HepG2 (cell line): ENCODE results near the gene NAGS. TPM values are rescaled to one million over a fixed set of nuclear protein-coding genes. Genes with fewer than 3 reads are reported as not detected.

ENCODE experiments used
- CHD4 ChIP-seq: fragments of 200-600 bp; sonication (generic); IDR thresholded peaks from 2 replicates; pipeline ENCODE4 v1.7.0; 2017; ENCODE audit warnings: mild to moderate bottlenecking, low read length, borderline replicate concordance
- DMTF1 ChIP-seq: sonication (generic); formaldehyde crosslinking; IDR thresholded peaks from 2 replicates; pipeline ENCODE4 v1.4.0; 2020; ENCODE audit warnings: mild to moderate bottlenecking, missing genetic modification reagents
- IRX3 ChIP-seq: sonication (generic); formaldehyde crosslinking; IDR thresholded peaks from 2 replicates; pipeline ENCODE4 v1.8.1; 2023; ENCODE audit warnings: mild to moderate bottlenecking, low read depth, missing genetic modification reagents, borderline replicate concordance
- KAT8 ChIP-seq: IDR thresholded peaks from 2 replicates; pipeline ENCODE4 v1.6.1; 2016; ENCODE audit warnings: missing genetic modification reagents, missing compliant biosample characterization
- KIAA2018 ChIP-seq: sonication (generic); formaldehyde crosslinking; IDR thresholded peaks from 2 replicates; pipeline ENCODE4 v1.5.0; 2020; ENCODE audit warnings: mild to moderate bottlenecking, missing genetic modification reagents, borderline replicate concordance
- MTF2 ChIP-seq: sonication (generic); formaldehyde crosslinking; IDR thresholded peaks from 2 replicates; pipeline ENCODE4 v1.5.0; 2020; ENCODE audit warnings: missing genetic modification reagents, borderline replicate concordance
- PPARG ChIP-seq: conservative IDR thresholded peaks from 2 replicates; pipeline ENCODE4 v1.6.1; 2016; ENCODE audit warnings: missing biosample characterization, missing genetic modification reagents
- RARG ChIP-seq: sonication (generic); formaldehyde crosslinking; IDR thresholded peaks from 2 replicates; pipeline ENCODE4 v1.4.0; 2020; ENCODE audit warnings: low read depth, mild to moderate bottlenecking, missing genetic modification reagents
- SIN3A ChIP-seq: IDR thresholded peaks from 2 replicates; pipeline ENCODE4 v1.6.1; 2011; ENCODE audit warnings: low read depth, mild to moderate bottlenecking, control low read depth, low read length, borderline replicate concordance
- THAP11 ChIP-seq: IDR thresholded peaks from 2 replicates; pipeline ENCODE4 v1.6.1; 2016; ENCODE audit warnings: missing biosample characterization, missing genetic modification reagents
- TSC22D2 ChIP-seq: sonication (generic); formaldehyde crosslinking; IDR thresholded peaks from 2 replicates; pipeline ENCODE4 v1.5.1; 2020; ENCODE audit warnings: missing genetic modification reagents, mild to moderate bottlenecking, borderline replicate concordance
- ZBTB2 ChIP-seq: sonication (generic); formaldehyde crosslinking; IDR thresholded peaks from 2 replicates; pipeline ENCODE4 v1.8.0; 2022; ENCODE audit warnings: low read depth, missing genetic modification reagents
- ZC3H4 ChIP-seq: sonication (generic); formaldehyde crosslinking; IDR thresholded peaks from 2 replicates; pipeline ENCODE4 v1.4.0; 2020; ENCODE audit warnings: missing genetic modification reagents, borderline replicate concordance
- ZNF557 ChIP-seq: sonication (generic); formaldehyde crosslinking; IDR thresholded peaks from 2 replicates; pipeline ENCODE4 v1.4.0; 2020; ENCODE audit warnings: missing genetic modification reagents
- ZNF709 ChIP-seq: sonication (generic); formaldehyde crosslinking; IDR thresholded peaks from 2 replicates; pipeline ENCODE4 v1.5.0; 2020; ENCODE audit warnings: mild to moderate bottlenecking, missing genetic modification reagents
- ZNF773 ChIP-seq: sonication (generic); formaldehyde crosslinking; IDR thresholded peaks from 2 replicates; pipeline ENCODE4 v1.4.0; 2020; ENCODE audit warnings: missing genetic modification reagents, borderline replicate concordance
- ZSCAN25 ChIP-seq: sonication (generic); formaldehyde crosslinking; IDR thresholded peaks from 2 replicates; pipeline ENCODE4 v1.8.0; 2022; ENCODE audit warnings: mild to moderate bottlenecking, missing genetic modification reagents
- polyA plus RNA-seq, 8 experiments: library from polyadenylated mRNA; depleted of rRNA in 3 of 8; stranded (reverse) in 7 of 8; unstranded in 1 of 8; fragments of >200 nt; fragmentation: Illumina TruSeq in 4 of 8; extraction: Trizol in 4 of 8; gene quantifications; 2 replicates each; pipeline versions ENCODE4 v1.2.1 to v1.2.3, GENCODE V29; 2011 to 2016; ENCODE audit warnings: low read depth in 4 of 8, missing spikeins in 1 of 8, mixed read lengths in 1 of 8; ENCODE audit not compliant: insufficient read depth in 1 of 8
- total RNA-seq, 5 experiments: library from RNA; depleted of rRNA; stranded (reverse); fragments of >200 nt; fragmentation: Illumina TruSeq; extraction: Trizol; gene quantifications; 2 replicates each; pipeline ENCODE4 v1.2.3, GENCODE V29; 2016; ENCODE audit warnings: low read depth in 1 of 5

Gene NAGS
- total and polyA plus RNA-seq, 2 of the 13 experiments (the other 11 are each of a cell fraction or from before 2014, with no cell fraction given) = 4.3 to 5.1 TPM

- peak; percentile 60; the same call in 1 of the 2 replicates for TF ChIP-seq KIAA2018 (CRISPR knock-in tag)
- TF ChIP-seq KAT8 = no peak
- TF ChIP-seq MTF2 (CRISPR knock-in tag) = peak; percentile 80; the same call in 1 of the 2 replicates
- TF ChIP-seq TSC22D2 (CRISPR knock-in tag) = no peak
- TF ChIP-seq ZC3H4 (CRISPR knock-in tag) = no peak
- TF ChIP-seq ZBTB2 (CRISPR knock-in tag) = no peak
- no peak for TF ChIP-seq ZNF557
- no peak for TF ChIP-seq SIN3A
- TF ChIP-seq ZSCAN25 (CRISPR knock-in tag) = no peak
- no peak for TF ChIP-seq ZNF773
- no peak for TF ChIP-seq CHD4
- no peak for TF ChIP-seq PPARG (CRISPR knock-in tag)
- TF ChIP-seq THAP11 (CRISPR knock-in tag) = peak; percentile 45; the same call in 1 of the 2 replicates
- TF ChIP-seq IRX3 (CRISPR knock-in tag) = no peak
- TF ChIP-seq RARG (CRISPR knock-in tag) = no peak
- no peak for TF ChIP-seq ZNF709 (CRISPR knock-in tag)
- no peak for TF ChIP-seq DMTF1
Measured at GRCh38 chr17:43994272-43995149, 9.9 kb upstream of the NAGS start (continued).
